Hippocampal formation (tissue), 2 donors: ENCODE results near the gene TFR2.

Source experiments
- DNase-seq, 2 donors: peaks; one replicate each; lab custom pipeline; 2025; lab: John Stamatoyannopoulos, UW

The TFR2 gene

GRCh38 chr7:100585511-100586265, 55.7 kb downstream of the TFR2 start, which contains the start of gene LRCH4:
Gene LRCH4, minus strand, starts transcription at chr7:100586129. Its CDS starts 29 bp downstream, at chr7:100586100.
- no peak for DNase-seq

- no peak for DNase-seq
Observed at GRCh38 chr7:100584683-100585510, 56.5 kb downstream of the TFR2 start.

GRCh38 chr7:100584054-100584682, 57.2 kb downstream of the TFR2 start:
- DNase-seq = no peak

DNA sequence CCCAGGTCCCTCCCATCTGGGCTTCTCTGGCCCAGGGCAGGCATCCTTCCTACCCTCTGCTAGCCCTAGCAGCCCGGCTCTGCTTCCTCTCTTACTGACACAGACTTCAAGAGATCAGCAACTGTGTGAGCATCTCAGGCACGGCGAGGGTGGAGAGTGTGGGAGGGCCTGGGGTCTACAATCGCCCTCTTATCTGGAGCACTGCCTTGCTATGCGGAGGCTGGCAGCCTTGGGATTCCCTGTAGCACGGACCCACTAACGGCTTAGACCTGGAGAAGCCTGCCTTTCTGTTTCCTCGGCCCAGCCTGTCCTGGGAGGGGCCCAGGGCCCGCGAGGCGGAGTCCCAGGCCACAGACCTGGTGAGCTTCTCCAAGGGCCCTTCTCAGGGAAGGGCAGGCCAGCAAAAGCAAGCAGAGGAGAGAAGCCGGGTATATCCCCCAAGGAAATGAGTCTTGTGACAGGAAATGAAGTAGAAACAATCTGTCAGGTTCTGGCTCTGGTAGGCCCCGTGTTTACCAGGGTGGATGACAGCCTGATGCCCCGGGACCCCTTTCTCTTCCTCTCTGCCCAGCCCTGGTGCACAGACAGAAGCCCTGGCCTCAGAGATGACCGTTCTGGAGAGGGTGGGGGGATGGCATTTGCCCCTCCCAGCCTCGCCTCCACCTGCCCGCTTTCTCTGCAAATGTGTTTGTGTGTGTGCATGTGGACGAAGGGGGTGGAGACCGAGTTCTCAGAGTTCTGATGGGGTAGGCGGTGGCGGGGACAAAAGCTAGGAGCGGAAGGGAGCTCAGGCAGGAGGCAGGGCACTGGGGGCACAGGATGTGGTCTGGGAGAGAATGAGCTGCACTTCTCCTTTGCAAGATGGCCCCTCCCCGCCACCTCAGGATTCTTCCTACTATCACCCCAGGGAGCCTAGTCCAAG, 58.0 kb downstream of the TFR2 start:
- DNase-seq = peak in 1 of 2 donors; percentile 25

GRCh38 chr7:100582650-100583049, 58.7 kb downstream of the TFR2 start:
- DNase-seq = no peak

DNA sequence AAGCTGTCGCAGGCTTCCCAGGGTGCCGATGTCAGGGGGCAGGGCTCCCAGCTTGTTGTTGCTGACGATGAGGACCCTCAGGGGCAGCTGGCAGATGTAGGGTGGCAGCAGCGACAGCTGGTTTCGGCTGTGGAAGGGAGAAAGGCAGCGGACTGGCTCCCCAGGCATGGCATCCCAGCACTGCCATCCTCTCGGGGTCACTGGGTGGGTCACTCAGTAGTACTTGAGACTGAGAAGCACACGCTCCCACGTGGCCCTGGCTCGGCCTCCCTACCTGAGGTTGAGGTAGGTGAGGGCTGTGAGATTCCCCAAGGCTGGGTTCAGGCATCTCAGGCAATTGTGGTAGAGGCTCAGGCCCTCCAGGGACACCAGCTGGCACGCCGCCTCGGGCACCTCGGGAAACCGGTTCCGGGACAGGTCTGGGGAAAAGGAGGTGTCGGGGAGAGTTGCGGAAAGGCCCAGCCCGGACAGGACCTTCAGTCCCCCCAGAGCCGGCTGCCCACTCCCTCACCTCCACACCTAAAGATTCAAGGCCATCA, 59.2 kb downstream of the TFR2 start:
- DNase-seq = no peak

DNA sequence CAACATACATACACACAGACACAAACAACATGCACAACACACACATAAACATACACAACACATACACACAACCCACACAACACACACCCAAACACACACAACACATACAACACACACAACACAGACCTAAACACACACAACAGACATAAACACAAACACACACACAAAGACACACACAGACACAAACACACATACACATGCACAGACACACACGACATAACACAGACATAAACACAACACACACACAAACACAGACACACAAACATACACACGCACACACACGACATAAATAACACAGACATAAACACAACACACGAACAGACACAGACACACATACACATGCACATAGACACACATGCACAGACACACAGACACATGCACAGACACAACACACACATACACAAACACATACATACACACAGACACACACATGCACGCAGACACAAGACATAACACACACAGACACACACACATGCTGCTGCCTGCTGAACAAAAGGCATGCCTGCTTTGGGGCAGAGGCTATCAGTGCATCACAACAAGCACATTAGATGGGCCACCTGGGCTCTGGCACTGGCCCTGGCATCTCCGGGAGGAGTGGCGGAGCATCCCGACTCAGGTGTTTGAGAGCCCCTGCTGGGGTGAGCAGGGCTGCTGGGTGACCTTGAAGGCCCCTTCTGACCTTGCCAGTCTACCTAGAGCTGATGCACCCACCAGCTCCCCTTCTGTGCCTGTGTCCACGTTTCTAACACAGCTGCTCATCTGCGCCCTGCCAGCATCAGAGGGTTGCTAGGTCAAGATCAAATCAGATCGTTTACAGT, 60.7 kb downstream of the TFR2 start:
- DNase-seq = no peak

GRCh38 chr7:100578246-100579183, 62.8 kb downstream of the TFR2 start:
- DNase-seq = no peak

- no peak for DNase-seq
Observed at GRCh38 chr7:100577507-100577906, 63.8 kb downstream of the TFR2 start.

DNA sequence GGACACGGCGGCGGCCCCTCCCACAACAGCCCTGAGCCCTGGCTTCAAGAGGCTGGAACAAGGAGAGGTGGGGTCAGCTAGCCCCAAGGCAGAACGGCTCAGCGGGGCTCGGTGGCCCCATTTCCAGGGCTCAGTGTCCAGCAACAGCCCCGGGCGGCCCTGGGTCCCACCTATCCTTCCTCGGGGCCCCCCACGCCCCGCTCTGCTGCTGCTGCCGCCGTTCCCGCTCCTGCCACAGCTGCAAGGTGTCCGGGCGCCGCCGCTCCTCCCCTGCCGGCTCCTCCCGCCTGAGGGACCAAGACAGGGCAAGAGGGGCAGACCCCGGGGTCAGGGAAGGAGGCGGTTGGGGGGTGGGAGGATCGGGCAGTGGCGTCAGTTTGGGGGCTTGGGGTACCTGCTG, 64.2 kb downstream of the TFR2 start:
- DNase-seq = no peak

GRCh38 chr7:100576384-100576993, 64.9 kb downstream of the TFR2 start:
- DNase-seq = no peak

DNA sequence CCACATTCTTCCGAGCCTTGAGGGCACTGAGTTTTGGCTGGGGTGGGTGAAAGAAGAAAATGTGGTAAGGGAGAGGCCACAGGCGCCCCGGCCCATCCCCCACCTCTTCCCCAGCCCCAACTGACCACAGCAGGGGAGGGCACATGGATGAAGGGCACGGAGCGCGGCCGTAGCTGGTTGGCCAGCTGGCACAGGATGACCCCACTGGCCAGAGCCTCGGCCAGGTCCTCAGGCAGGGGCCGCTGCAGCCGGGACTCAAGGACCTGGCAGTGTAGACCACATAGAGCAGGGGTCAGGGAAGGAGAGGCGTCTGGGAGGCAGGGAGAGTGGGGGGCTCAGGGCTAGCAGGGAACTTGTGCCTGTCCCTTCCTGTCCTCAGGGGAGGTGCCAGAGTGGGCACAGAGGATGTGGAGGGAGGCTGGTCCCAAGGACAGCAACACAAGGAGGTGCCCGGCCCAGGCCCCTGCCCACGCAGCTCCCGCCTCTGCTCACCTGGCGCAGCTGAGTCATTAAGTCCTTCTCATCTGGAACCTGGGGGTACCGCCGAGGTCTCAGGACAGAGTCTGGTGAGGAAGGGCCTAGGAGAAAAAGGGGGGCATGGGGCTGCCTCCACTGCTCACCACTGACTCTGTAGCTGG, 65.5 kb downstream of the TFR2 start:
- DNase-seq = no peak

GRCh38 chr7:100575206-100575631, 66.1 kb downstream of the TFR2 start:
- DNase-seq = no peak

DNA sequence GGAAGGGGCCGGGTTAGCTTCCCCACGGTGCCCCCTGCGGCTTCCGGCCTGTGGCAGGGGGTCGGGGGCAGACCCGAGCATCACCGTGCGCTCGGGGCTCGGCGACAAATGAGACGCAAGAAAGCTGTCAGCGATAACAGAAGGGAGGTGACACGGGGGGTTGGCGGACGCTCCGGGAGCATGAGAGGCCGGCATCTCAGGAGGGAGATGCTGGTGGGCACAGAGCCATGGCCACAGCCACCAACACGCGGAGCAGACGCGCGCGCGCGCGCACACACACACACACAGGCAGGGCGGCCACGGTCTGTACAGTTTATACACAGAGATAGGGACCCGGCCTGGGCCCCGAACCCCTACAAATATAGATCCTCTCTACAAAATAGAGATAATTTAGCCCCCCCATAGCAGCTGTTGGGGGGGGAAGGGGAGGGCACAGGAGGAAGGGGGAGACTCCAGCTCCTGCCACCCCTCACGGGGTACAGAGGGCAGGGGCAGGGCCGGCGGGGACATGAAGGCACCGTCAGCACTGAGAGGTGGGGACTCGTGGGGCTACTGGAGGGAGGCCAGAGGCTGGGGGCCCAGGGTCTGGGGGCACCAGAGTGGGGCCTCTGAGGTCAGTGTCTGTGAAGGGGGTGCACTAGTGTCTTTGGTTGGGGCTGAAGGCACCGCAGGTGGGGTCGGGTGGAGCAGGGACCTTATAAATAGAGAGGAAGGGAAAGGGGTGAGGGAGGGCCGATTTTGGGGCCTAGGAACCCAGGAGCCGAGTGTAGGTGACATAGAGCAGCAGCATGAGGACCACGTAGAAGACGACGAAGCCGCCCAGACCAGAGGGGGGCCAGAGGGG, 66.8 kb downstream of the TFR2 start:
- no peak for DNase-seq

DNA sequence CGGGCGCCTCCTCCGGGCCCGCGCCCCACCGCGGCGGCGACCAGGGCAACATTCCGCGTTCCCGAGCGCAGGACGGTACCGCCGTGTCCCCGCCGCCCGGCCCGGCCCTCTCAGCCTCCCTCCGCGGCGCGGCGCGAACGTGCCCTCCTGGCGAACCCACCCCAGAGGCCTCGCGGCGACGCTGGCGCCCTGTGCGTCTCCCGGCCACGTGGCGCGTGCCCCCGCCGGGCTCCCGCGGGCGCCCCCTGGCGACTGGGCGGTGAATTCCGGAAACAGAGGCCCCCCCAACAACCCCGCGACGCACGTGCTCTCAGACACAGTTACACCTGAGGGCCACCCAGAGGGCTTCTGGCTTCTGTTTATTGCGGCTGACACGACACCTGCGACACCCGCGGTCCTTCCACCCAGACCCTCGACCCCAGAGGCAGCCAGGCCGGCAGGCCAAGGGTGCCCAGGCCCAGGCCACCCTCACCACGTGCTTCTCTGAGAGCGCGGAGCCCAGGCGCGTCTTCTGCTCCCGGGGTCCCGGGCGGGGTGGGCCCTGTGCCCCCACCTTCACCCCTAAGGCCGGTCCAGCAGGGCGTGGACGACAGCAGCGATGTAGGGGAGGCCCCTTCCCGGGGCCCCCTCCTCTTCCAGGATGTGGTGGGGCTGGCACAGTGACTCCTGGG, 67.5 kb downstream of the TFR2 start, which contains the start of gene SAP25:
Gene SAP25 (minus strand): TSS at position 210 of the 671 bp plus-strand sequence. CDS start 158 bp downstream, at position 52.
- DNase-seq = no peak

- no peak for DNase-seq
Observed at GRCh38 chr7:100572949-100573675, 68.2 kb downstream of the TFR2 start.
